Stimulated activated CD8-positive, alpha-beta memory T cell treated with anti-CD3 and anti-CD28 coated beads, Interleukin-12 subunit alpha, Interleukin-12 subunit beta, amount 100 ng/mL, for 1 hour (primary cell): ENCODE measurements around the gene PRICKLE4.
A peak's percentile ranks its signal among the peaks of the same experiment; 100 is the strongest.

ENCODE experiments used
- DNase-seq: peaks from one replicate; pipeline ENCODE4 v3.0.0-alpha.2; 2020; ENCODE audit warnings: low read depth

The PRICKLE4 gene

DNA sequence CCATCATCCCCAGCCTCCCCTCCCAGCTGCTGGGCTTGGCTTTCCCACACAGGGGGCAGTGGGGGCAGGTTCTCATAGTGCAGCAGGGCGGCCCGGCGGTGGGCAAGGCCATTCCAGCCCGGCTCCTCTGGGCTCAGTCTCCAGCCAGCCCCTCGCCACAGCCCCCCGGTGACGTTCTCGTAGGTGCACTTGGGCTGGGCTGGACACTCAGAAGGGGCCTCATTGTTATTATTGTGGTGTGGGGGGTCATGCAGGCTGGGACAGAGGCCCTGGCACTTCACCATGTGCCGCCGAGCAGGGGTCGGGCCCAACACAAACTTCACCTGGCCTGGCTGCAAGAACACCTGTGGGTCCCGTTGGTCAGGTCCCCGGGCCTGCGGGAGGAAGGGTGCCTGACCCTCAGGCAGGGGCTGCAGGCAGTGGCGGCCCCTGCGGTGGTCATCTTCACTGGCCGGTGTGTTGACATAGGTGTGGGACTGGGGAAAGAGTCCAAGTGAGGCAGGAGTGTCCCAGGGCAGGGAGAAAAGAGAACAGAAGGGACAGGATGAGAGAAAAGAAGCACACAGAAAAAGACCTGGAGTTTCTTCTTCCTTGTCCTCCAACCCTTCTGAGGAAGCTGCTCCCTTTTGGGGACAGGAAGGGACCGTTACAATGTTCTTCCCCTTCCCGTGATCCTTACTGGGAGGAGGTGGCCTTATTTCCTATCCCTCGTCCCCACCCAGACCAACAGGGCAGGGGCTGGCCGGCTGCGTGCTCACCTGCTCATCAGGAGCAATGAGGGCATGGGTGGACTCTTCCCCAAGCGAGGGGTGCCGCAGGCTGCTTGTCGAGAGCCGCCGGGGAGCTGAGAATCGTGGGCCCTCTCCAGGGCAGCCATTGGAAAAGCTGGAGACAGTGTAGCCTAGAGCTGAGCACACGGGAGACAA lies 9.3 kb upstream of the PRICKLE4 start:
- no peak for DNase-seq

DNA sequence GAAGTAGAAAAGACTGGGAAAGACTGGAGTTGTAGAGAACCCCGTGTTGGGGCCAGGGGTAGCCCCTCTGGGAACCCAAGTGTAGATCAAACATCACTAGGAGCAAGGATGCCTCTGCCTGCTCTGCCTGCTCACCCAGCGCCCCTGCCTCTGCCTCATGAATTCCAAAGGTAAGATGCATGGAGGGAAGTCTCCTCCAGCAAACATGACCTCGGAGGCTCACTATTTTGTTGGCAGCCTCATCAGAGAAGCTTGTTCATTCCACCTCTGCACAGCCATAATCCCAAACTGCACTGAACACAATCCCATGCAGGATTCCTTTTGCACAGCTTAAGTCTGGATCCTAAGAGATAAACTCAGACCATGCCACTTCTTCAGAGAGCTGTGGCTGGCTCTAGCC lies 5.7 kb upstream of the PRICKLE4 start:
- DNase-seq, result no peak

DNA sequence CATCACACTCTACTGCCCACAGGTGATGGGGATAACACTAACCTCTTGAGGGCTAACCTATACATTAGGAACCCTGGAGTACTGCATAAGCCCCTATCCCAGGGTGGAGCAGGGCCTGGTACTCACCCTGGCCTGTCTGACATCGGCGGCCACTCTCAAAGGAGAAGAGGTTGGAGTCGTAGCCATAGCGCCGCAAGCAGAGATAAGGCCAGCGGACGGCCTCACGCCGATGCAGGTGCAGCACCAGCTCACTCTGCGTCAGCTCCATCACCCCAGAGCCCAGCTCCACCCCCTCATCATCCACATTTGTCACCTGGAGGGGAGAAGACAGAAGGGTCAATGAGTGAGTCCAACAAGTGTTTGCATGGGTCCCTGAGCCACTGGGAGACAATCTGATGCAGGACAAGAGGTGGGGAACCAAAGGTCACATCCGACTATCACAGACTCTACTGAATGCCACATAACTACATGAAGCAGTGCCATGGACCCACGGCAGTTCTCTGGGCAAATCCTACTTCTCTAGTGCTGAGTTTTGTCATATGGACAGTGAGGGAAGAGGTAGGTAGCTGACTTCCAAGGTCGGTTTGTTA lies 5.2 kb upstream of the PRICKLE4 start:
- no peak for DNase-seq

DNA sequence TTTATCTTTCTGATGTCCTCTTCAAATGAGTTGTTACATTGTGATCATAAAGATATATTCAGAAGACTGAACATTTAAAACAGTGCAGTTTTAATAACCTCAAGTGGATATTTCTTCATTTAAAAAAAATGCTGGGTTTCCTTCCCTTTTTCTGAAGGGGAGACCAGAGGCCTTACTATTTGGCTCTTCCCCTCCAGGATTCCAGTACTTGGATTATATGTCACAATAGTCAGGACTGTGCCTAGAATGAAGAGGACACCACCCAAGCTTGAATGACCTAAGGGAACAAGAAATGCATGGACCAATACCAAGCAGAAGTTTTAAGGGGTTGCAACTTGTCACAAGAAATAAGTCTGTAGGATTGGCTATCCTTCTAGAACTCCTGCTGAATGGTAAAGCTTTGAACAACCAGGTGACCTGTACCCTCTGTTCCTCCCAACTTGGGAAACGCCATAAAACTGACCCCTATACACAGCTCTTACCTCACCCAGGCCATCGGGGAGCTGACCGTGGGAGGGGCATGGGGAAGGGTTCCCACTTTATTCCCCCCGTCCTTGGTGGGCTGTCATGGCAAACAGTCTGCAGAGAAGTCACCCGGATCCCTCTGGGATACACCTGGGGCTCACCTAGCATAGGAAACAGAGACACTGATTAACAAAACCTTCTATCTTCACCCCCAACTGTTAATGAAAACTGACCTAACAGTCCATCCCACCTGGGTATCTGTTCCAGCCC lies 2.9 kb upstream of the PRICKLE4 start:
- DNase-seq, result no peak

DNA sequence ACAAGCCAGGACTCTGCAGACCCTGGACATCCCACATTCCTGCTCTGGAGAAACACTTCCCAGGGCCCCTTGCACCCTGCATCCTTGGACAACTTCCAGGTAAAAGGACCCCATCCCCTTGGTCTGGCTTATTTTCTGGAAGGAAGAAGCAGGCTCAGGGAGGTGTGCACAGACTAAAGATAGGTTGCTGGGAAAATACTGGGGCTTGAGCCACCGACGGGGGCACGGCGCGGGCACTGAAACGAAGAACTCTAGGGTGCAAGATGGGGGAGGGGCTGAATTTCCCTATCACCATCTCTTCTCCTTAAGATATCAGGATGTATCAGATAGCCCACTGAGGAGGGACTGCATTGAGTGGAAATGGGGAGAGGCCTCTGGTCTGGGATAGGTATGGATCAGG lies 1.7 kb upstream of the PRICKLE4 start:
- no peak for DNase-seq

GRCh38 chr6:41779336-41779735 lies 1.2 kb upstream of the PRICKLE4 start:
- no peak for DNase-seq

DNA sequence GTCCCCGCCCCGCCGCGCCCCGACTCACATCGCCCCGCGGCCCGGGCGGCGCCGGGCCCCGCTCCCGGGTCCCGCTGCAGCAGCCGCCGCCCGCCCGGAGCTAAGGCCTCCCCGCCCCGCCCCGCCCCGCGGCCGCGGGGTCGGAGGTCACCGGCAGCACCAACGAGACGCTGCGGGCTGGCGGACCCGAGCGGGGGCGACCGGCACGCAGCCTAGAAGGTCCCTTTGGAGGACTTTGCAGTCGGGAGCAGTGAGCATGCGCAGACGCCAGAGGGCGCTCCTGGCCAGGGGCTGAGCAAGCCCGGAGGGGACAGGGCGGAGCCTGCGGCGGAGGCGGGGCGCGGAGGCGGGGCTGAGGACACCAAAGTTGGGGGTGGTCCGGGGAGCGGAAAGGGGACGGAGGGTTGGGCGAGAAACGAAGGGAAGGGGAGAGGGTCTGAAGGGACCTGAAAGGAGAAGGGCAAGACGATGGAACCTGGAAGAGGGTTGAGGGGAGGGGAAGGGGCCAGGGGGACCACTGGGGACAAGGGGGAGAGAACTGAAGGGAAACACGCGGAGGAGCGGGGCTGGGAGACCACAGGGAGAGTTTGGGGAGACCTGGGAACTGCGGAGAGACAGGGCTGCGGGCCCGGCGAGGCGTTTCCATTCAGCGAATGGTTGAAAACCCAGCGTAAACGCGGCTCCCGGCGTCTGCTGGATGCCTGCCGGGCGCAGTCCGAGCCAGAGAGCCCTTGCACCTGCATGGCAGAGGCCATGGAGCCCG lies 613 bp upstream of the PRICKLE4 start, which contains the start of gene FRS3:
TSS of gene FRS3 (minus strand) at position 113 of the 763 bp plus-strand sequence. CDS start 2,913 bp downstream, outside the sequence.
- peak; percentile 99 for DNase-seq

- no peak for DNase-seq
These were observed 766 bp downstream of the PRICKLE4 start for GRCh38 chr6:41781366-41781730.

GRCh38 chr6:41783106-41783780 lies 2.7 kb downstream of the PRICKLE4 start:
- no peak for DNase-seq

- DNase-seq, result no peak
These were observed 4.1 kb downstream of the PRICKLE4 start for GRCh38 chr6:41784581-41785171.

GRCh38 chr6:41785254-41785653 lies 4.7 kb downstream of the PRICKLE4 start:
- no peak for DNase-seq

- DNase-seq, result no peak
These were observed 5.3 kb downstream of the PRICKLE4 start for GRCh38 chr6:41785689-41786450.

GRCh38 chr6:41786451-41787218 lies 6.1 kb downstream of the PRICKLE4 start:
- DNase-seq, result peak; percentile 80

- DNase-seq, result peak; percentile 93
These were observed 6.8 kb downstream of the PRICKLE4 start, which contains the start of gene TOMM6 for GRCh38 chr6:41787219-41787917. TSS of gene TOMM6 (plus strand) at chr6:41787694. CDS start at chr6:41787698, 4 bp downstream.

- no peak for DNase-seq
These were observed 8.8 kb downstream of the PRICKLE4 start for GRCh38 chr6:41789390-41789724.

DNA sequence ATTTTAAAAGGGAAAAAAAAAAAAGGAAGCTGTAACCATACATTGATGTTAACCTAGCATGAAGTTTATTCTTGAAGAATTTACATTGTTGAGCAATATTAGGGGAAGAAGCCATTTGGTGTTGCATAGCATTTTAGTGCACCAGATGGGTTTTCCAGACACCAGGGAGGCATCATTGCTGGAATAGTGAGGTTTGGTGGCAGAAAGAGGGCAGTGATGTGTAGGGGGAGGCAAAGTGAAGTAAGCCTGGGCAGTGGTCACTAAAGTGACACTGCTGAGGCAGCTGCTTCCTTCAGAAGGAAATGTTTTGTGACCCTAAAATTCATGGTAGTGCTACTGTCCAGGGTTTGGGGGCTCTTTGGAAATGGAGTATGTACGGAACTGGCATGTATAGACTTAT lies 9.5 kb downstream of the PRICKLE4 start:
- no peak for DNase-seq

GRCh38 chr6:41791305-41791704 lies 10.7 kb downstream of the PRICKLE4 start:
- no peak for DNase-seq

- no peak for DNase-seq
These were observed 11.4 kb downstream of the PRICKLE4 start for GRCh38 chr6:41791984-41792383.

DNA sequence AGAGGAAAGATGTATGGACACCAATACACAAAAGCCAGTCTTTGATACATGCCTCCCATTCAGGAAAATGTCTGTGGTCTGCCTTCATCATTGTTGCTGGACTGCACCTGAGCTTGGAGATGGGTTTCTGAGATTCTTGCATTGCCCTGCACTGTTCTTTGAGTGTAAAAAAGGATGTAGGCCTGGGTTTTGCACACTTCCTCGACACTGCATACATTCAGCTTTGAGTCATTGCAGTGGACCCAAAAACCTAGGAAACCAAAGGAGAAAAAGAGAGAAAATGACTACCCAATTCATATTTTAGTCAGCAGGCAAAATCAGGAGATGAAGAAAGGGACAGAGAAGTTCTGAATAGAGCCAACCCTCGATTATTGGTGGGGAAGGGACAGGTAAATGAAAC lies 15.9 kb downstream of the PRICKLE4 start:
- DNase-seq, result no peak
